Spleen (tissue), 7 donors: ENCODE results near the gene RHOBTB3.

ENCODE experiments used
- POLR2A ChIP-seq, 3 donors: fragments of 450-650 bp; IDR thresholded peaks; one replicate each; pipeline ENCODE4 v1.5.1; 2017; ENCODE audit warnings: antibody characterized with exemption in 3 of 3, mild to moderate bottlenecking in 1 of 3
- POLR2AphosphoS5 ChIP-seq, 3 donors: sonication (generic); formaldehyde crosslinking; IDR thresholded peaks; one replicate each; pipeline ENCODE4 v1.5.1; 2017; ENCODE audit warnings: antibody characterized with exemption in 3 of 3
- TF ChIP-seq, protein P1 (sequence below), 11 experiments: fragments of 200-600 bp in 7 of 11; fragments of 450-650 bp in 4 of 11; sonication (generic) in 4 of 11; IDR thresholded peaks in 8 of 11; conservative IDR thresholded peaks in 3 of 11; 1 replicate in 7 of 11; 2 replicates in 4 of 11; pipeline versions ENCODE4 v1.4.0 to v1.8.0; 2016 to 2021; ENCODE audit warnings: antibody characterized with exemption in 11 of 11, inconsistent platforms in 4 of 11, mild to moderate bottlenecking in 1 of 11
- donor health status: DM: no; HTN: no; CAD: no; lungs with moderate emphysema.
- donor health status: DM: no; HTN: no; CAD: no.
- donor health status: DM: no; HTN: no; CAD: no.

DNA sequence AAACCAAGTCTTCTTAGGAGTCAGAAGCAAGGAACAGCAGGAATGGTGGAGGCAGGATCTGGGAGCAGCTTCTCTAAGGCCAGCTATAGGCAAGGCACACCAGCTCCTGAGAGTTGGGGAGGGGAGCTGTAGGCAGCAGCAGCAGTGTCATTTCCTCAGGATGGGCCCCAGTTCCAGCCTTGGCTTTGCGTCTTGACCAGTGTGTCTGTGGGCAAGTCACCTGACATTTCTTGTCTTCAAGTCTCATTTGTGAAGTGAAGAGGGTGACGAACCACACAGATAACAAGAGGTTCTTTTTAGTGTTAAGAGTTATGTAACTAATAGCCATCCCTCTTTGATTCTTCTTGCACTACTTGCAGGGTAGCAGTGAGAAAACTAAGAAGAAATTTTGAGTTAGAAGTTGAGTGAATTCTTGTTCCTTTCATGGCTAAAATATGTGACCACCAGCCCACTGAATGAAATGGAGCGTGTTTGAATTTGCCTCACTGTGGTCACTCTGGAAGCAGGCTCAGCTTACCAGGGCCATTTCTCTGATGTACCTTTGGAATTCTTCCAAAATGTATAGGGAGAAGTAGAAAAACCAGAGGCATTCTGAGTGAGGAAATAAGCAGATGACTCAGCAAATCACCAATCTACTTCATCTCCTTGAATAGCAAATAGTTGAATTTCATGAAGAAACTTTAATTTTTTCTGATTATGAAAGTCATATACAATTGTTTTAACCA, 42.4 kb downstream of the RHOBTB3 start:
- TF ChIP-seq, protein P1, sequence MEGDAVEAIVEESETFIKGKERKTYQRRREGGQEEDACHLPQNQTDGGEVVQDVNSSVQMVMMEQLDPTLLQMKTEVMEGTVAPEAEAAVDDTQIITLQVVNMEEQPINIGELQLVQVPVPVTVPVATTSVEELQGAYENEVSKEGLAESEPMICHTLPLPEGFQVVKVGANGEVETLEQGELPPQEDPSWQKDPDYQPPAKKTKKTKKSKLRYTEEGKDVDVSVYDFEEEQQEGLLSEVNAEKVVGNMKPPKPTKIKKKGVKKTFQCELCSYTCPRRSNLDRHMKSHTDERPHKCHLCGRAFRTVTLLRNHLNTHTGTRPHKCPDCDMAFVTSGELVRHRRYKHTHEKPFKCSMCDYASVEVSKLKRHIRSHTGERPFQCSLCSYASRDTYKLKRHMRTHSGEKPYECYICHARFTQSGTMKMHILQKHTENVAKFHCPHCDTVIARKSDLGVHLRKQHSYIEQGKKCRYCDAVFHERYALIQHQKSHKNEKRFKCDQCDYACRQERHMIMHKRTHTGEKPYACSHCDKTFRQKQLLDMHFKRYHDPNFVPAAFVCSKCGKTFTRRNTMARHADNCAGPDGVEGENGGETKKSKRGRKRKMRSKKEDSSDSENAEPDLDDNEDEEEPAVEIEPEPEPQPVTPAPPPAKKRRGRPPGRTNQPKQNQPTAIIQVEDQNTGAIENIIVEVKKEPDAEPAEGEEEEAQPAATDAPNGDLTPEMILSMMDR (IDR thresholded peaks at IDR 0.05 in 8 of 11, conservative IDR thresholded peaks at IDR 0.05 in 3 of 11) = no peak
- TF ChIP-seq POLR2A (IDR thresholded peaks at IDR 0.05) (no peak), POLR2AphosphoS5 (IDR thresholded peaks at IDR 0.05) (no peak)
